HCT116 (cell line): Measurements from ENCODE around the gene KLK1. TPM values are rescaled to one million over a fixed set of nuclear protein-coding genes. Genes with fewer than 3 reads are reported as not detected.

Source experiments
- ATAC-seq: fragments of 200-7000 bp; cut with Tn5 transposase; 2 replicates; pipeline ENCODE4 v1.9.1; 2020; ENCODE audit warnings: mild to moderate bottlenecking, moderate library complexity
- BruUV-seq: library from RNA; stranded (reverse); fragments of 400-500 nt; replicated peaks from 2 replicates; lab custom pipeline; 2021; lab: Mats Ljungman, UMichigan
- CTCF ChIA-PET: fragments of 300-600 bp; sonication (Branson Sonifier 250); formaldehyde crosslinking; loops from one replicate; lab custom pipeline; 2021; ENCODE audit warnings: antibody characterized with exemption; lab: Charles Lee
- POLR2A ChIA-PET: fragments of 300-600, 350-600 bp; sonication (Branson Sonifier 250); formaldehyde crosslinking; loops from one replicate; lab custom pipeline; 2021; ENCODE audit warnings: antibody characterized with exemption; lab: Charles Lee
- RAD21 ChIA-PET, 2 experiments: fragments of 300-600 bp; sonication (Branson Sonifier 250); formaldehyde crosslinking; loops; one replicate each; lab custom pipeline; 2023; ENCODE audit warnings: low total read pairs in 2 of 2; ENCODE audit not compliant: uncharacterized antibody in 2 of 2, unreplicated experiment in 2 of 2, low non-redundant PET in 1 of 2; lab: Charles Lee
- DNase-seq: peaks from one replicate; pipeline ENCODE4 v3.0.0-alpha.2; 2010; ENCODE audit warnings: low read depth, low spot score
- H2AFZ ChIP-seq: fragments of 200-600 bp; shearing (Covaris generic), sonication (generic); 2 replicates; pipeline ENCODE4 v1.6.1; 2017; ENCODE audit warnings: low read depth, mixed run types, mixed read lengths, antibody characterized with exemption, low read length; ENCODE audit not compliant: poor library complexity, severe bottlenecking
- H3K27ac ChIP-seq: 2 replicates; pipeline ENCODE4 v1.5.1; 2012; ENCODE audit warnings: low read depth, low read length
- H3K27me3 ChIP-seq: fragments of 200-600 bp; sonication (generic); 2 replicates; pipeline ENCODE4 v1.6.1; 2016; ENCODE audit warnings: mixed run types, low read length, mixed read lengths; ENCODE audit not compliant: insufficient read depth
- H3K36me3 ChIP-seq, 2 experiments: fragments of 200-500 bp in 1 of 2; fragments of 200-600 bp in 1 of 2; sonication (Bioruptor generic) in 1 of 2; sonication (generic) in 1 of 2; 2 replicates each; pipeline versions ENCODE4 v1.5.1 to v1.6.1; 2014 to 2016; ENCODE audit warnings: low read length in 2 of 2, inconsistent platforms in 1 of 2, mixed read lengths in 1 of 2, mixed run types in 1 of 2; ENCODE audit not compliant: insufficient read depth in 2 of 2, control insufficient read depth in 1 of 2
- H3K4me1 ChIP-seq, 2 experiments: fragments of 200-600 bp in 1 of 2; sonication (generic) in 1 of 2; 2 replicates each; pipeline versions ENCODE4 v1.5.1 to v1.6.1; 2012 to 2017; ENCODE audit warnings: low read length in 2 of 2, inconsistent platforms in 1 of 2, mild to moderate bottlenecking in 1 of 2, mixed read lengths in 1 of 2, mixed run types in 1 of 2, moderate library complexity in 1 of 2; ENCODE audit not compliant: insufficient read depth in 2 of 2, control insufficient read depth in 1 of 2
- H3K4me2 ChIP-seq: fragments of 200-600 bp; sonication (generic); 2 replicates; pipeline ENCODE4 v1.6.1; 2017; ENCODE audit warnings: mixed run types, low read length, mixed read lengths
- H3K4me3 ChIP-seq, 2 experiments: fragments of 200-600 bp in 1 of 2; sonication (generic) in 1 of 2; replicated peaks in 1 of 2; 2 replicates each; pipeline ENCODE4 v1.5.1; 2011 to 2016; ENCODE audit warnings: low read length in 2 of 2, control low read depth in 1 of 2, low read depth in 1 of 2, mild to moderate bottlenecking in 1 of 2, mixed read lengths in 1 of 2, mixed run types in 1 of 2
- H3K79me2 ChIP-seq: fragments of 200-600 bp; sonication (generic); 2 replicates; pipeline ENCODE4 v1.6.1; 2017; ENCODE audit warnings: mild to moderate bottlenecking, mixed run types, low read length, moderate library complexity, mixed read lengths; ENCODE audit not compliant: insufficient read depth
- H3K9ac ChIP-seq: fragments of 200-600 bp; sonication (generic); 2 replicates; pipeline ENCODE4 v1.6.1; 2016; ENCODE audit warnings: low read length, mixed read lengths
- H3K9me2 ChIP-seq: fragments of 200-600 bp; sonication (generic), shearing (Covaris generic); 2 replicates; pipeline ENCODE4 v1.6.1; 2017; ENCODE audit warnings: mixed run types, mild to moderate bottlenecking, moderate library complexity; ENCODE audit not compliant: insufficient read depth
- H3K9me3 ChIP-seq, 2 experiments: fragments of 200-500 bp in 1 of 2; fragments of 200-600 bp in 1 of 2; sonication (Bioruptor generic) in 1 of 2; sonication (generic) in 1 of 2; 2 replicates each; pipeline ENCODE4 v1.6.1; 2014 to 2017; ENCODE audit warnings: low read length in 2 of 2, mixed read lengths in 2 of 2, inconsistent platforms in 1 of 2, low read depth in 1 of 2, mild to moderate bottlenecking in 1 of 2, mixed run types in 1 of 2, moderate library complexity in 1 of 2; ENCODE audit not compliant: control insufficient read depth in 1 of 2, insufficient read depth in 1 of 2
- H4K20me1 ChIP-seq: fragments of 200-600 bp; sonication (generic), shearing (Covaris generic); 2 replicates; pipeline ENCODE4 v1.6.1; 2017; ENCODE audit warnings: mixed run types, mild to moderate bottlenecking, moderate library complexity; ENCODE audit not compliant: insufficient read depth
- CBX3 ChIP-seq: IDR thresholded peaks from 2 replicates; pipeline ENCODE4 v1.6.1; 2012; ENCODE audit warnings: low read depth
- CEBPB ChIP-seq: IDR thresholded peaks from 2 replicates; pipeline ENCODE4 v1.6.1; 2012; ENCODE audit warnings: low read depth
- EGR1 ChIP-seq: IDR thresholded peaks from 2 replicates; pipeline ENCODE4 v1.6.1; 2012; ENCODE audit warnings: low read depth
- ELF1 ChIP-seq: IDR thresholded peaks from 2 replicates; pipeline ENCODE4 v1.6.1; 2012; ENCODE audit warnings: low read depth, borderline replicate concordance
- EZH2 ChIP-seq: fragments of 200-600 bp; sonication (generic); IDR thresholded peaks from 2 replicates; pipeline ENCODE4 v1.6.1; 2017; ENCODE audit warnings: antibody characterized with exemption, mixed run types
- FOSL1 ChIP-seq: IDR thresholded peaks from 2 replicates; pipeline ENCODE4 v1.6.1; 2012; ENCODE audit warnings: low read depth
- JUND ChIP-seq: IDR thresholded peaks from 2 replicates; pipeline ENCODE4 v1.6.1; 2012
- POLR2A ChIP-seq: IDR thresholded peaks from 2 replicates; pipeline ENCODE4 v1.7.0; 2011; ENCODE audit warnings: borderline replicate concordance; ENCODE audit not compliant: insufficient read depth, insufficient read length; ENCODE audit errors: extremely low read depth
- POLR2AphosphoS5 ChIP-seq: IDR thresholded peaks from 2 replicates; pipeline ENCODE4 v1.6.1; 2011; ENCODE audit warnings: mild to moderate bottlenecking, low read depth, low read length, moderate library complexity
- RAD21 ChIP-seq: IDR thresholded peaks from 2 replicates; pipeline ENCODE4 v1.6.1; 2012; ENCODE audit warnings: low read depth, mild to moderate bottlenecking
- SIN3A ChIP-seq: IDR thresholded peaks from 2 replicates; pipeline ENCODE4 v1.6.1; 2012; ENCODE audit warnings: low read depth
- SP1 ChIP-seq: IDR thresholded peaks from 2 replicates; pipeline ENCODE4 v1.6.1; 2012; ENCODE audit warnings: low read depth
- SRF ChIP-seq: IDR thresholded peaks from 2 replicates; pipeline ENCODE4 v1.6.1; 2012; ENCODE audit warnings: low read depth
- TCF7L2 ChIP-seq: IDR thresholded peaks from 2 replicates; pipeline ENCODE4 v1.7.0; 2011; ENCODE audit warnings: borderline replicate concordance, inconsistent platforms; ENCODE audit not compliant: insufficient read depth, insufficient read length; ENCODE audit errors: extremely low read depth
- YY1 ChIP-seq: IDR thresholded peaks from 2 replicates; pipeline ENCODE4 v1.6.1; 2011; ENCODE audit warnings: low read length, low read depth, moderate library complexity, mild to moderate bottlenecking; ENCODE audit not compliant: insufficient replicate concordance; ENCODE audit errors: extremely low read depth
- intact Hi-C: fragments of 100-400 bp; cut with micrococcal nuclease; formaldehyde crosslinking; loops from 2 replicates; pipeline ENCODE4 v1.10.0; 2022
- total RNA-seq: library from RNA; stranded (reverse); gene quantifications from one replicate; pipeline ENCODE4 v1.2.1, GENCODE V29; 2021; ENCODE audit not compliant: unreplicated experiment
- TF ChIP-seq, protein P1 (sequence below): IDR thresholded peaks from 2 replicates; pipeline ENCODE4 v1.6.1; 2012
- TF ChIP-seq, protein P2 (sequence below): IDR thresholded peaks from 2 replicates; pipeline ENCODE4 v1.6.1; 2012; ENCODE audit warnings: low read depth
- TF ChIP-seq, protein P3 (sequence below): IDR thresholded peaks from 2 replicates; pipeline ENCODE4 v1.6.1; 2011; ENCODE audit warnings: mild to moderate bottlenecking, low read length, moderate library complexity; ENCODE audit not compliant: insufficient replicate concordance; ENCODE audit errors: extremely low read depth
- TF ChIP-seq, protein P4 (sequence below): IDR thresholded peaks from 2 replicates; pipeline ENCODE4 v1.6.1; 2012

The KLK1 gene
- total RNA-seq, 1 experiment from 2014 or later, result 3.3 TPM

DNA sequence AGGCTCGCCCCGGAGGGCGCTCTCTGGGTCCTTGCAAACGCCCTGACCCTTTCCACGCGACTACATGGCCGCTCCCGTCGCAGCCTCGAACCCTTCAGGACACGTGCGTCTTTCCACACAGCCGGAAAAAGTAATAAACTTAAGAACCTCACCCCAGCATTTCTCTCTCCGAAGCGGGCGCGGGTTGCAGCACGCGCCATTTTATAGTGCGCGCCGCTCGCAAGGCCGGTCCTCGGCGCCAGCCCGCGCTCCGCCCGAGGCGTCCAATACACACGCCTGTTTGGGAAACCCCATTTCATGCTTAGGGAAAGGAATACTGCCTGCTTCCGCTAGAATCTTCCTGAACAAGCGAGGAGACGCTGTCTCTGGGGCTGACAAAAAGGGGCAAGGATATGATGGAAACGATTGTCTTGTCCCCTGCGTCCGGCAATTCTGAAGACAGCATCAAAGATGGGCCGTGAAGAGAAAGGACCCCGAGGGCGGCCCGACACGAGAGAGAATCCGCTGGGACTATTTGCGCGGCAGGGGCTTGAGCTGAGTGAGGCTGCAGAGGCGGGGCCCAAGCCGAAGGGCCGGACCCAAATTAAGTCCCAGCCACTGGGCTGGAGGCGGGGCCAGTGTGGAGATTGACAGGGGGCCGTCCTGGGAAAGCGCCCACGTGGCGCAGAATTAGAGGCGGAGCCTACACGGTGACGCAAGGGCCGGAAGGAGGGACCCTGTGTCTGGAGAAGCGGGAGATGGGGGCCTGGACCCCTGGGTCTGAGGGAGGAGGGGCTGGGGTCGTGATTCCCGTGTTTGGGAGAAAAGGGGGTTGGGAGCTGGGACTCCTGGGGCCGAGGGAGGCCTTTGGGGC, 18.9 kb downstream of the KLK1 start:
- Histone ChIP-seq H3K27me3 (no peaks in the 10 kb centered on the region), H3K4me2 (peak overlapping the region; percentile 90), H3K79me2 (peaks cover 46% of the 10 kb centered on the region), H2AFZ (peak overlapping the region; percentile 76), H3K4me1 (peaks cover 9 to 24% of the 10 kb centered on the region in 2 experiments), H3K9me2 (no peaks in the 10 kb centered on the region), H3K9me3 (no peaks in the 10 kb centered on the region), H3K4me3 (peak overlapping the region; percentile 89 to 94), H3K9ac (peak overlapping the region; percentile 98), H3K27ac (peak overlapping the region; percentile 93), H3K36me3 (peaks cover 21 to 37% of the 10 kb centered on the region in 2 experiments), H4K20me1 (peaks cover 36% of the 10 kb centered on the region; the same call in 1 of the 2 replicates)
- ATAC-seq, result peak; percentile 92
- TF ChIP-seq YY1, result peak; percentile 62
- TF ChIP-seq, protein P1, sequence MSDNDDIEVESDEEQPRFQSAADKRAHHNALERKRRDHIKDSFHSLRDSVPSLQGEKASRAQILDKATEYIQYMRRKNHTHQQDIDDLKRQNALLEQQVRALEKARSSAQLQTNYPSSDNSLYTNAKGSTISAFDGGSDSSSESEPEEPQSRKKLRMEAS, result peak; percentile 94
- TF ChIP-seq SP1, result peak; percentile 95
- no peak for TF ChIP-seq RAD21
- TF ChIP-seq, protein P2, sequence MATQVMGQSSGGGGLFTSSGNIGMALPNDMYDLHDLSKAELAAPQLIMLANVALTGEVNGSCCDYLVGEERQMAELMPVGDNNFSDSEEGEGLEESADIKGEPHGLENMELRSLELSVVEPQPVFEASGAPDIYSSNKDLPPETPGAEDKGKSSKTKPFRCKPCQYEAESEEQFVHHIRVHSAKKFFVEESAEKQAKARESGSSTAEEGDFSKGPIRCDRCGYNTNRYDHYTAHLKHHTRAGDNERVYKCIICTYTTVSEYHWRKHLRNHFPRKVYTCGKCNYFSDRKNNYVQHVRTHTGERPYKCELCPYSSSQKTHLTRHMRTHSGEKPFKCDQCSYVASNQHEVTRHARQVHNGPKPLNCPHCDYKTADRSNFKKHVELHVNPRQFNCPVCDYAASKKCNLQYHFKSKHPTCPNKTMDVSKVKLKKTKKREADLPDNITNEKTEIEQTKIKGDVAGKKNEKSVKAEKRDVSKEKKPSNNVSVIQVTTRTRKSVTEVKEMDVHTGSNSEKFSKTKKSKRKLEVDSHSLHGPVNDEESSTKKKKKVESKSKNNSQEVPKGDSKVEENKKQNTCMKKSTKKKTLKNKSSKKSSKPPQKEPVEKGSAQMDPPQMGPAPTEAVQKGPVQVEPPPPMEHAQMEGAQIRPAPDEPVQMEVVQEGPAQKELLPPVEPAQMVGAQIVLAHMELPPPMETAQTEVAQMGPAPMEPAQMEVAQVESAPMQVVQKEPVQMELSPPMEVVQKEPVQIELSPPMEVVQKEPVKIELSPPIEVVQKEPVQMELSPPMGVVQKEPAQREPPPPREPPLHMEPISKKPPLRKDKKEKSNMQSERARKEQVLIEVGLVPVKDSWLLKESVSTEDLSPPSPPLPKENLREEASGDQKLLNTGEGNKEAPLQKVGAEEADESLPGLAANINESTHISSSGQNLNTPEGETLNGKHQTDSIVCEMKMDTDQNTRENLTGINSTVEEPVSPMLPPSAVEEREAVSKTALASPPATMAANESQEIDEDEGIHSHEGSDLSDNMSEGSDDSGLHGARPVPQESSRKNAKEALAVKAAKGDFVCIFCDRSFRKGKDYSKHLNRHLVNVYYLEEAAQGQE, result no peak
- TF ChIP-seq CBX3, result 0 out of 2 replicates have a peak, but pooled peaks have one; percentile 43
- TF ChIP-seq SIN3A, result peak; percentile 94
- peak; percentile 7; the same call in 1 of the 2 replicates for TF ChIP-seq FOSL1
- no peak for TF ChIP-seq EZH2
- TF ChIP-seq, protein P3, sequence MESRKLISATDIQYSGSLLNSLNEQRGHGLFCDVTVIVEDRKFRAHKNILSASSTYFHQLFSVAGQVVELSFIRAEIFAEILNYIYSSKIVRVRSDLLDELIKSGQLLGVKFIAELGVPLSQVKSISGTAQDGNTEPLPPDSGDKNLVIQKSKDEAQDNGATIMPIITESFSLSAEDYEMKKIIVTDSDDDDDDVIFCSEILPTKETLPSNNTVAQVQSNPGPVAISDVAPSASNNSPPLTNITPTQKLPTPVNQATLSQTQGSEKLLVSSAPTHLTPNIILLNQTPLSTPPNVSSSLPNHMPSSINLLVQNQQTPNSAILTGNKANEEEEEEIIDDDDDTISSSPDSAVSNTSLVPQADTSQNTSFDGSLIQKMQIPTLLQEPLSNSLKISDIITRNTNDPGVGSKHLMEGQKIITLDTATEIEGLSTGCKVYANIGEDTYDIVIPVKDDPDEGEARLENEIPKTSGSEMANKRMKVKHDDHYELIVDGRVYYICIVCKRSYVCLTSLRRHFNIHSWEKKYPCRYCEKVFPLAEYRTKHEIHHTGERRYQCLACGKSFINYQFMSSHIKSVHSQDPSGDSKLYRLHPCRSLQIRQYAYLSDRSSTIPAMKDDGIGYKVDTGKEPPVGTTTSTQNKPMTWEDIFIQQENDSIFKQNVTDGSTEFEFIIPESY, result peak; percentile 25
- TF ChIP-seq, protein P4, sequence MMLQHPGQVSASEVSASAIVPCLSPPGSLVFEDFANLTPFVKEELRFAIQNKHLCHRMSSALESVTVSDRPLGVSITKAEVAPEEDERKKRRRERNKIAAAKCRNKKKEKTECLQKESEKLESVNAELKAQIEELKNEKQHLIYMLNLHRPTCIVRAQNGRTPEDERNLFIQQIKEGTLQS, result no peak
- TF ChIP-seq POLR2A, result peak; percentile 98
- TF ChIP-seq SRF, result peak; percentile 76
- TF ChIP-seq EGR1, result no peak
- TF ChIP-seq CEBPB, result peak; percentile 73
- no peak for TF ChIP-seq ELF1
- TF ChIP-seq POLR2AphosphoS5, result peak; percentile 99
- peak; percentile 22; the same call in 1 of the 2 replicates for TF ChIP-seq JUND
- TF ChIP-seq TCF7L2, result peak; percentile 26
- intact Hi-C loops, result loop anchor here (2.0 kb wide), 1 partner anchor 32 kb away; no protein-coding TSS in a partner anchor
- no TSS peak for BruUV-seq
- ChIA-PET POLR2A (interaction anchor here (0.6 to 2.7 kb wide), 17 partner anchors 9 to 421 kb away, joined by 3 to 19 read pairs (median 3); partner anchors contain the start of gene POLD1), CTCF (interaction anchor here (1.0 kb wide), 2 partner anchors 9 to 117 kb away, joined by 3 to 6 read pairs; no protein-coding TSS in a partner anchor), RAD21 (no interaction called here)
- peak; percentile 98 for DNase-seq
